H1 (cell line): Measurements from ENCODE around the gene ARHGEF10L. TPM values are rescaled to one million over a fixed set of nuclear protein-coding genes. Genes with fewer than 3 reads are reported as not detected.

ENCODE experiments used
- CTCF ChIA-PET: fragments of 300-600 bp; sonication (Branson Sonifier 250); formaldehyde crosslinking; loops from one replicate; lab custom pipeline; 2021; ENCODE audit not compliant: partially characterized antibody; lab: Charles Lee
- POLR2A ChIA-PET: fragments of 300-600 bp; sonication (Branson Sonifier 250); formaldehyde crosslinking; loops from one replicate; lab custom pipeline; 2021; ENCODE audit warnings: inconsistent platforms; ENCODE audit not compliant: partially characterized antibody; lab: Charles Lee
- DNase-seq, 2 experiments: peaks; one replicate each; pipeline versions ENCODE4 v3.0.0 to v3.0.0-alpha.2; 2010 to 2022; ENCODE audit warnings: low spot score in 2 of 2, low read depth in 1 of 2, mixed read lengths in 1 of 2
- FAIRE-seq: peaks from 2 replicates; lab custom pipeline; 2011; peaks lifted over from hg19 to GRCh38; lab: Jason Lieb, UNC
- H2AFZ ChIP-seq: 2 replicates; pipeline ENCODE4 v1.8.1; 2012; ENCODE audit warnings: low read length, inconsistent platforms
- H2AK5ac ChIP-seq: 2 replicates; pipeline ENCODE4 v1.6.1; 2013; ENCODE audit warnings: low read depth, low read length
- H2BK120ac ChIP-seq: replicated peaks from 2 replicates; pipeline ENCODE3; 2013; ENCODE audit warnings: low read depth, low read length, inconsistent platforms
- H2BK12ac ChIP-seq: 2 replicates; pipeline ENCODE4 v1.6.1; 2013; ENCODE audit warnings: low read depth, low read length
- H2BK15ac ChIP-seq: 2 replicates; pipeline ENCODE4 v1.6.1; 2013; ENCODE audit warnings: low read length
- H2BK20ac ChIP-seq: 2 replicates; pipeline ENCODE4 v1.6.1; 2013; ENCODE audit warnings: low read length
- H2BK5ac ChIP-seq: 2 replicates; pipeline ENCODE4 v1.6.1; 2013; ENCODE audit warnings: low read depth, low read length
- H3K14ac ChIP-seq: 2 replicates; pipeline ENCODE4 v1.6.1; 2013; ENCODE audit warnings: inconsistent platforms; ENCODE audit not compliant: insufficient read length
- H3K18ac ChIP-seq: 2 replicates; pipeline ENCODE4 v1.6.1; 2013; ENCODE audit warnings: low read length; ENCODE audit errors: extremely low read depth
- H3K23ac ChIP-seq: 2 replicates; pipeline ENCODE4 v1.6.1; 2013; ENCODE audit warnings: inconsistent platforms; ENCODE audit not compliant: insufficient read length
- H3K23me2 ChIP-seq: 2 replicates; pipeline ENCODE4 v1.6.1; 2013; ENCODE audit warnings: low read depth, low read length
- H3K27ac ChIP-seq: 2 replicates; pipeline ENCODE4 v1.6.1; 2011; ENCODE audit warnings: low read depth, low read length, inconsistent platforms
- H3K27me3 ChIP-seq, 4 experiments: replicated peaks in 1 of 4; 1 replicate in 1 of 4; 2 replicates in 3 of 4; pipeline versions ENCODE4 v1.6.1 to v1.8.1; 2011 to 2013; ENCODE audit warnings: low read length in 3 of 4, mild to moderate bottlenecking in 3 of 4, inconsistent platforms in 2 of 4, mixed read lengths in 2 of 4, moderate library complexity in 1 of 4; ENCODE audit not compliant: control insufficient read depth in 3 of 4, insufficient read depth in 3 of 4; ENCODE audit errors: extremely low read depth in 1 of 4
- H3K36me3 ChIP-seq, 4 experiments: 2 replicates each; pipeline versions ENCODE4 v1.6.1 to v1.8.1; 2011 to 2013; ENCODE audit warnings: mild to moderate bottlenecking in 4 of 4, low read length in 3 of 4, moderate library complexity in 2 of 4, control low read depth in 1 of 4, inconsistent platforms in 1 of 4; ENCODE audit not compliant: insufficient read depth in 4 of 4, control insufficient read depth in 2 of 4
- H3K4ac ChIP-seq: replicated peaks from 2 replicates; pipeline ENCODE3; 2013; ENCODE audit warnings: low read length, low read depth, mixed read lengths, inconsistent platforms; ENCODE audit not compliant: insufficient read length
- H3K4me1 ChIP-seq, 4 experiments: replicated peaks in 1 of 4; 1 replicate in 1 of 4; 2 replicates in 3 of 4; pipeline versions ENCODE4 v1.6.1 to v1.8.1; 2011 to 2013; ENCODE audit warnings: low read length in 3 of 4, inconsistent platforms in 2 of 4, mixed read lengths in 1 of 4; ENCODE audit not compliant: insufficient read depth in 4 of 4, control insufficient read depth in 3 of 4
- H3K4me2 ChIP-seq, 2 experiments: 2 replicates each; pipeline versions ENCODE4 v1.6.1 to v1.8.1; 2011 to 2013; ENCODE audit warnings: low read depth in 2 of 2, low read length in 2 of 2, control low read depth in 1 of 2, inconsistent platforms in 1 of 2, mild to moderate bottlenecking in 1 of 2; ENCODE audit not compliant: insufficient read depth in 1 of 2
- H3K4me3 ChIP-seq, 4 experiments: fragments of 200-600, 300-600 bp in 1 of 4; sonication (generic), shearing (Covaris generic), sonication (Bioruptor Twin) in 1 of 4; 2 replicates each; pipeline versions ENCODE4 v1.5.1 to v1.8.1; 2011 to 2016; ENCODE audit warnings: low read length in 4 of 4, low read depth in 3 of 4, control low read depth in 2 of 4, inconsistent platforms in 2 of 4, mild to moderate bottlenecking in 2 of 4, mixed read lengths in 1 of 4, moderate library complexity in 1 of 4; ENCODE audit not compliant: insufficient read depth in 2 of 4; ENCODE audit errors: extremely low read depth in 1 of 4
- H3K56ac ChIP-seq: replicated peaks from 2 replicates; pipeline ENCODE3; 2013; ENCODE audit warnings: low read depth, mild to moderate bottlenecking, mixed read lengths, low read length, inconsistent platforms; ENCODE audit not compliant: insufficient read length
- H3K79me1 ChIP-seq: 2 replicates; pipeline ENCODE4 v1.6.1; 2013; ENCODE audit warnings: low read depth, low read length, control low read depth
- H3K79me2 ChIP-seq, 2 experiments: 2 replicates each; pipeline versions ENCODE4 v1.6.1 to v1.8.1; 2012 to 2013; ENCODE audit warnings: low read length in 2 of 2, mild to moderate bottlenecking in 2 of 2, inconsistent platforms in 1 of 2; ENCODE audit not compliant: insufficient read depth in 2 of 2, control insufficient read depth in 1 of 2
- H3K9ac ChIP-seq, 4 experiments: replicated peaks in 1 of 4; 1 replicate in 1 of 4; 2 replicates in 3 of 4; pipeline versions ENCODE4 v1.6.1 to v1.8.1; 2011 to 2013; ENCODE audit warnings: low read depth in 3 of 4, low read length in 3 of 4, control low read depth in 2 of 4, mild to moderate bottlenecking in 2 of 4, moderate library complexity in 2 of 4, inconsistent platforms in 1 of 4; ENCODE audit errors: extremely low read depth in 1 of 4
- H3K9me3 ChIP-seq, 2 experiments: 2 replicates each; pipeline versions ENCODE4 v1.6.1 to v1.8.1; 2012 to 2013; ENCODE audit warnings: mild to moderate bottlenecking in 2 of 2, moderate library complexity in 2 of 2, control low read depth in 1 of 2, inconsistent platforms in 1 of 2, low read depth in 1 of 2, low read length in 1 of 2, mixed read lengths in 1 of 2; ENCODE audit not compliant: insufficient read depth in 2 of 2
- H4K20me1 ChIP-seq, 2 experiments: replicated peaks in 1 of 2; 2 replicates each; pipeline versions ENCODE3 to v1.8.1; 2011 to 2013; ENCODE audit warnings: inconsistent platforms in 2 of 2, low read length in 2 of 2, mild to moderate bottlenecking in 1 of 2; ENCODE audit not compliant: insufficient read depth in 2 of 2, control insufficient read depth in 1 of 2
- H4K5ac ChIP-seq: 2 replicates; pipeline ENCODE4 v1.6.1; 2013; ENCODE audit warnings: low read length, low read depth, mixed read lengths, inconsistent platforms; ENCODE audit not compliant: insufficient read length
- H4K8ac ChIP-seq: 2 replicates; pipeline ENCODE4 v1.8.0; 2013; ENCODE audit warnings: mild to moderate bottlenecking, moderate library complexity, low read length, inconsistent platforms; ENCODE audit not compliant: insufficient read depth; ENCODE audit errors: extremely low read depth
- H4K91ac ChIP-seq: replicated peaks from 2 replicates; pipeline ENCODE3; 2013; ENCODE audit warnings: low read length, mixed read lengths, inconsistent platforms; ENCODE audit not compliant: insufficient read length
- BRCA1 ChIP-seq: IDR thresholded peaks from 2 replicates; pipeline ENCODE4 v1.6.1; 2012; ENCODE audit warnings: low read depth, low read length, improper control_type of control experiment
- KDM4A ChIP-seq: IDR thresholded peaks from one replicate; pipeline ENCODE4 v1.7.1; 2012; ENCODE audit warnings: low read depth, mild to moderate bottlenecking, moderate library complexity, low read length, inconsistent platforms; ENCODE audit not compliant: severe bottlenecking
- WGBS, 2 experiments: shearing (Covaris generic) in 1 of 2; methylation state at CpG; one replicate each; pipeline versions ENCODE4 v1.1.6 to v1.1.7; 2013 to 2015; ENCODE audit warnings: low lambda C conversion rate in 2 of 2, mixed read lengths in 2 of 2, inconsistent platforms in 1 of 2, low coverage in 1 of 2, missing lambda C conversion rate in 1 of 2; ENCODE audit not compliant: insufficient replicate concordance in 2 of 2, insufficient coverage in 1 of 2, insufficient read length in 1 of 2; ENCODE audit errors: extremely low coverage in 1 of 2, missing lambda C conversion rate in 1 of 2; 5-methylcytosine and 5-hydroxymethylcytosine counted together
- polyA plus RNA-seq, 7 experiments: library from polyadenylated mRNA; depleted of rRNA in 3 of 7; stranded (reverse) in 5 of 7; unstranded in 2 of 7; fragments of >200 nt in 5 of 7; fragments of 200-250 nt in 2 of 7; gene quantifications; 1 replicate in 5 of 7; 2 replicates in 1 of 7; 4 replicates in 1 of 7; pipeline versions ENCODE4 v1.2.1 to v1.2.3, GENCODE V29; 2011 to 2013; ENCODE audit warnings: missing spikeins in 2 of 7, mixed read lengths in 2 of 7
- total RNA-seq: library from RNA; stranded (reverse); fragmentation: NEBNext Ultra II Directional; extraction: Animal tissue kit (Norgen Biotek cat#: 25700); gene quantifications from 2 replicates; pipeline ENCODE4 v1.2.1, GENCODE V29; 2021

Gene ARHGEF10L
- total and polyA plus RNA-seq, 2 of the 8 experiments (the other 6 are each of a cell fraction or from before 2014, with no cell fraction given) = 33.6 to 39.6 TPM

DNA sequence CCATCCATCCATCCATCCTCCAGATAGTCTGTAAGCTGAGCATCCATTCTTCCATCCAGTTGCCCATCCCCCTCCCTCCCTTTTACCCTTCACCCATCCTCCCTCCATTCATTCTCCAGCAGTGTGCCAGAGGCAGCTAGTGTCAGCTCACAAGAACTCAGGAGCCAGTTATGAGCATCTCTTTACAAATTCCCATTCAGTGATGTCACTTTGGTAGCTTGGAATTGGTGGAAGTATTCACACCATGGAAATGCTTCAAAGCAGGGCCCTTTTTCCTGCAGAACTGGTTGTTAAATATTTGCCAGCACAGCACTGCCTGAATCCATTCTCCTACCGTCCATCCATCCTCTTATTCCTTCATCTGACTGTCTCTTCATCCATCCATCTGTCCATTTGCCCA is 72.5 kb downstream of the ARHGEF10L start:
- Histone ChIP-seq H2BK120ac (no peak overlapping the region), H3K36me3 (peaks cover 0 to 7% (median 5%) of the 10 kb centered on the region in 4 experiments; a peak in 4 of 8 replicates), H3K4me1 (0 out of 7 replicates have a peak, but pooled peaks cover 0 to 2% (median 0%) of the 10 kb centered on the region in 4 experiments), H3K27me3 (no peaks in the 10 kb centered on the region), H3K79me1 (no peaks in the 10 kb centered on the region), H3K56ac (no peak overlapping the region), H2BK20ac (no peak overlapping the region), H3K18ac (no peak overlapping the region), H3K23ac (no peak overlapping the region), H2AK5ac (no peak overlapping the region), H3K79me2 (no peaks in the 10 kb centered on the region), H3K4ac (no peak overlapping the region), H3K9ac (no peak overlapping the region), H3K9me3 (no peaks in the 10 kb centered on the region), H4K91ac (no peak overlapping the region), H4K20me1 (peaks cover 2 to 8% of the 10 kb centered on the region in 2 experiments), H3K14ac (no peak overlapping the region), H3K23me2 (no peaks in the 10 kb centered on the region), H2BK15ac (no peak overlapping the region), H3K27ac (no peak overlapping the region), H2BK5ac (no peak overlapping the region), H2BK12ac (no peak overlapping the region), H3K4me2 (no peak overlapping the region), H2AFZ (no peak overlapping the region), H4K8ac (no peak overlapping the region), H3K4me3 (no peak overlapping the region), H4K5ac (no peak overlapping the region)
- ChIA-PET CTCF (interaction anchor here (0.6 to 86.2 kb wide), 8 partner anchors 14 to 134 kb away, joined by 3 to 1640 read pairs (median 12); no protein-coding TSS in a partner anchor), POLR2A (interaction anchor here (0.7 to 1.2 kb wide), 2 partner anchors 13 to 99 kb away, joined by 3 read pairs; no protein-coding TSS in a partner anchor)
- no peak for FAIRE-seq
- no peak for DNase-seq
- 100% methylated on average over 1 of the region's 1 CpG; no CpG with 5 or more reads in 1 of the 2 experiments for WGBS, 2 experiments
- TF ChIP-seq KDM4A (no peak), BRCA1 (no peak)
